ENCODE measurements around the gene AOAH.

DNA sequence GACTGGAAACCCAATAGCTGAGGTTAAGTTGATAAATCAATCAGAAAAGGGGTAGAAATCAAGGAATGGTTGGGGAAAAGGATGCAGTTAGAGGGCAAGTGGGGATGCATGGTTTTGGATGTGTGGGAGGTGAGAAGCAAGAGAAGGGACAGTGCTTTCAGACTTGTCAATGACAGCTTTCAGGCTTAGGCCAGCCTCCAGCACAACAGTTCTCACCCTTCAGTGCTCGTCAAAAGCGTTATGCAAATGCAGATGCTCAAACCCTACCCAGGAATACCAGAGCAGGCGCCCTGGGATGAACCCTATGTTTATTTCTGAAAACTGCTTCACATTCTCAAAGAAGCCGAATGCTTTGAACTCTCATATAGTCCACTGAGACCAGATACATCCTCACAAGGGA is 74.0 kb downstream of the AOAH start:
- TF ChIP-seq EZH2 (IDR thresholded peaks at IDR 0.05; ENCODE audit: borderline replicate concordance, low read depth, low read length) (no peak), CREM (IDR thresholded peaks at IDR 0.05; ENCODE audit: low read depth) (no peak), ZBTB8A (IDR thresholded peaks at IDR 0.05; ENCODE audit: partially characterized antibody) (no peak), FOS (IDR thresholded peaks at IDR 0.05; ENCODE audit: extremely low read depth, insufficient read length) (no peak), ZBTB7A (IDR thresholded peaks at IDR 0.05; ENCODE audit: borderline replicate concordance, control insufficient read depth, low read depth, low read length) (no peak), HLTF (IDR thresholded peaks at IDR 0.05) (no peak)
- TF ChIP-seq, protein P1, sequence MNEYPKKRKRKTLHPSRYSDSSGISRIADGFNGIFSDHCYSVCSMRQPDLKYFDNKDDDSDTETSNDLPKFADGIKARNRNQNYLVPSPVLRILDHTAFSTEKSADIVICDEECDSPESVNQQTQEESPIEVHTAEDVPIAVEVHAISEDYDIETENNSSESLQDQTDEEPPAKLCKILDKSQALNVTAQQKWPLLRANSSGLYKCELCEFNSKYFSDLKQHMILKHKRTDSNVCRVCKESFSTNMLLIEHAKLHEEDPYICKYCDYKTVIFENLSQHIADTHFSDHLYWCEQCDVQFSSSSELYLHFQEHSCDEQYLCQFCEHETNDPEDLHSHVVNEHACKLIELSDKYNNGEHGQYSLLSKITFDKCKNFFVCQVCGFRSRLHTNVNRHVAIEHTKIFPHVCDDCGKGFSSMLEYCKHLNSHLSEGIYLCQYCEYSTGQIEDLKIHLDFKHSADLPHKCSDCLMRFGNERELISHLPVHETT (CRISPR knock-in tag; conservative IDR thresholded peaks at IDR 0.05 in 1 of 2, IDR thresholded peaks at IDR 0.05 in 1 of 2), result no peak
- TF ChIP-seq, protein P2, sequence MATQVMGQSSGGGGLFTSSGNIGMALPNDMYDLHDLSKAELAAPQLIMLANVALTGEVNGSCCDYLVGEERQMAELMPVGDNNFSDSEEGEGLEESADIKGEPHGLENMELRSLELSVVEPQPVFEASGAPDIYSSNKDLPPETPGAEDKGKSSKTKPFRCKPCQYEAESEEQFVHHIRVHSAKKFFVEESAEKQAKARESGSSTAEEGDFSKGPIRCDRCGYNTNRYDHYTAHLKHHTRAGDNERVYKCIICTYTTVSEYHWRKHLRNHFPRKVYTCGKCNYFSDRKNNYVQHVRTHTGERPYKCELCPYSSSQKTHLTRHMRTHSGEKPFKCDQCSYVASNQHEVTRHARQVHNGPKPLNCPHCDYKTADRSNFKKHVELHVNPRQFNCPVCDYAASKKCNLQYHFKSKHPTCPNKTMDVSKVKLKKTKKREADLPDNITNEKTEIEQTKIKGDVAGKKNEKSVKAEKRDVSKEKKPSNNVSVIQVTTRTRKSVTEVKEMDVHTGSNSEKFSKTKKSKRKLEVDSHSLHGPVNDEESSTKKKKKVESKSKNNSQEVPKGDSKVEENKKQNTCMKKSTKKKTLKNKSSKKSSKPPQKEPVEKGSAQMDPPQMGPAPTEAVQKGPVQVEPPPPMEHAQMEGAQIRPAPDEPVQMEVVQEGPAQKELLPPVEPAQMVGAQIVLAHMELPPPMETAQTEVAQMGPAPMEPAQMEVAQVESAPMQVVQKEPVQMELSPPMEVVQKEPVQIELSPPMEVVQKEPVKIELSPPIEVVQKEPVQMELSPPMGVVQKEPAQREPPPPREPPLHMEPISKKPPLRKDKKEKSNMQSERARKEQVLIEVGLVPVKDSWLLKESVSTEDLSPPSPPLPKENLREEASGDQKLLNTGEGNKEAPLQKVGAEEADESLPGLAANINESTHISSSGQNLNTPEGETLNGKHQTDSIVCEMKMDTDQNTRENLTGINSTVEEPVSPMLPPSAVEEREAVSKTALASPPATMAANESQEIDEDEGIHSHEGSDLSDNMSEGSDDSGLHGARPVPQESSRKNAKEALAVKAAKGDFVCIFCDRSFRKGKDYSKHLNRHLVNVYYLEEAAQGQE (IDR thresholded peaks at IDR 0.05; ENCODE audit: borderline replicate concordance), result no peak
- TF ChIP-seq, protein P2 (CRISPR knock-in tag; IDR thresholded peaks at IDR 0.05; ENCODE audit: low read depth), result no peak
